Vagina (tissue), 2 donors: Measurements from ENCODE around the gene MASP2. TPM values are rescaled to one million over a fixed set of nuclear protein-coding genes. Genes with fewer than 3 reads are reported as not detected.
"Not testable (repeated sequence)": the region's sequence is repeated elsewhere in the genome, so short reads cannot be mapped to it uniquely, and the experiment has no call there.

Source experiments
- DNase-seq, 2 donors: peaks; one replicate each; pipeline ENCODE4 v3.0.0-alpha.2; 2017; ENCODE audit errors: extremely low spot score in 2 of 2
- H3K27ac ChIP-seq: fragments of 200-600 bp; sonication (generic); one replicate; pipeline ENCODE4 v1.5.1; 2019
- H3K27me3 ChIP-seq: fragments of 200-600 bp; sonication (generic); one replicate; pipeline ENCODE4 v1.5.1; 2019
- H3K36me3 ChIP-seq, 2 donors: fragments of 200-600 bp; sonication (generic); one replicate each; pipeline ENCODE4 v1.5.1; 2017 to 2019
- H3K4me1 ChIP-seq: fragments of 200-600 bp; sonication (generic); one replicate; pipeline ENCODE4 v1.5.1; 2019
- H3K4me3 ChIP-seq, 2 donors: fragments of 200-600 bp; sonication (generic); 1 replicate in 1 of 2; 2 replicates in 1 of 2; pipeline ENCODE4 v1.5.1; 2016 to 2019
- H3K9me3 ChIP-seq: fragments of 200-600 bp; sonication (generic); one replicate; pipeline ENCODE4 v1.5.1; 2019
- CTCF ChIP-seq, 3 experiments: fragments of 450-650 bp in 2 of 3; fragments of 200-600 bp in 1 of 3; sonication (generic) in 1 of 3; IDR thresholded peaks; one replicate each; pipeline ENCODE4 v1.5.1; 2017 to 2019; ENCODE audit warnings: antibody characterized with exemption in 3 of 3, mild to moderate bottlenecking in 2 of 3, moderate library complexity in 2 of 3
- POLR2A ChIP-seq, 2 donors: fragments of 450-650 bp; IDR thresholded peaks; one replicate each; pipeline ENCODE4 v1.6.1; 2017; ENCODE audit warnings: antibody characterized with exemption in 2 of 2, mild to moderate bottlenecking in 2 of 2, moderate library complexity in 2 of 2
- POLR2AphosphoS5 ChIP-seq, 2 donors: sonication (generic); formaldehyde crosslinking; IDR thresholded peaks; one replicate each; pipeline ENCODE4 v1.9.0; 2017; ENCODE audit warnings: antibody characterized with exemption in 2 of 2, mild to moderate bottlenecking in 2 of 2, low read depth in 1 of 2; ENCODE audit not compliant: insufficient read depth in 1 of 2
- intact Hi-C: fragments of 100-400 bp; cut with DNase I; formaldehyde crosslinking; loops from one replicate; pipeline ENCODE4 v1.15.1; 2023
- total RNA-seq: library from RNA; depleted of rRNA; stranded (reverse); fragments of >200 nt; gene quantifications from one replicate; pipeline ENCODE4 v1.2.3, GENCODE V29; 2016

Gene MASP2
- not detected for total RNA-seq

GRCh38 chr1:11046625-11047365 is at the start of gene MASP2:
Gene MASP2 (minus strand): TSS chr1:11047239. CDS start chr1:11047207, 32 bp downstream.
- intact Hi-C loops = no loop called here
- H3K4me1 ChIP-seq = no peaks in the 10 kb centered on the region
- no peak for DNase-seq
- H3K4me3 ChIP-seq = no peak within 1 kb of the TSS
- no peaks in the 10 kb centered on the region for H3K36me3 ChIP-seq
- no peaks in the 10 kb centered on the region for H3K27me3 ChIP-seq
- no peaks in the 10 kb centered on the region for H3K9me3 ChIP-seq
- H3K27ac ChIP-seq = no peak within 1 kb of the TSS
- no peak for TF ChIP-seq POLR2A (IDR thresholded peaks at IDR 0.05)
- no peak for TF ChIP-seq CTCF (IDR thresholded peaks at IDR 0.05)
- no peak for TF ChIP-seq POLR2AphosphoS5 (IDR thresholded peaks at IDR 0.05; ENCODE audit: insufficient read depth in 1 of 2, low read depth in 1 of 2)

- H3K27me3 ChIP-seq, intact Hi-C loops, DNase-seq, H3K9me3 ChIP-seq, H3K4me3 ChIP-seq, H3K4me1 ChIP-seq, H3K27ac ChIP-seq: not testable (repeated sequence)
- H3K36me3 ChIP-seq = peaks cover 3 to 69% of the 10 kb centered on the region in 2 donors
Measured at GRCh38 chr1:11083784-11084183, 36.7 kb upstream of the MASP2 start.

GRCh38 chr1:11080931-11081330 is 33.9 kb upstream of the MASP2 start:
- Histone ChIP-seq H3K27me3 (no peaks in the 10 kb centered on the region), H3K4me1 (no peaks in the 10 kb centered on the region), H3K4me3 (no peak overlapping the region), H3K9me3 (no peaks in the 10 kb centered on the region), H3K36me3 (peaks cover 0 to 68% of the 10 kb centered on the region in 2 donors), H3K27ac (no peak overlapping the region)
- no peak for DNase-seq
- no peak for TF ChIP-seq POLR2A (IDR thresholded peaks at IDR 0.05)
- TF ChIP-seq CTCF (IDR thresholded peaks at IDR 0.05) = no peak
- TF ChIP-seq POLR2AphosphoS5 (IDR thresholded peaks at IDR 0.05; ENCODE audit: insufficient read depth in 1 of 2, low read depth in 1 of 2) = no peak
- intact Hi-C loops = no loop called here

- Histone ChIP-seq H3K4me1 (no peaks in the 10 kb centered on the region), H3K36me3 (peaks cover 0 to 90% of the 10 kb centered on the region in 2 donors), H3K9me3 (no peaks in the 10 kb centered on the region), H3K27me3 (no peaks in the 10 kb centered on the region), H3K4me3 (no peak overlapping the region), H3K27ac (no peak overlapping the region)
- no peak for DNase-seq
- no peak for TF ChIP-seq CTCF (IDR thresholded peaks at IDR 0.05)
- intact Hi-C loops = no loop called here
Measured at GRCh38 chr1:11078631-11079030, 31.6 kb upstream of the MASP2 start.

GRCh38 chr1:11073398-11073797 is 26.4 kb upstream of the MASP2 start:
- intact Hi-C loops, H3K9me3 ChIP-seq, H3K4me1 ChIP-seq, H3K27me3 ChIP-seq, H3K4me3 ChIP-seq, DNase-seq, H3K27ac ChIP-seq: not testable (repeated sequence)
- H3K36me3 ChIP-seq = peaks cover 0 to 93% of the 10 kb centered on the region in 2 donors

- no peak overlapping the region for H3K27ac ChIP-seq
- intact Hi-C loops = no loop called here
- DNase-seq = no peak
- no peaks in the 10 kb centered on the region for H3K27me3 ChIP-seq
- no peaks in the 10 kb centered on the region for H3K9me3 ChIP-seq
- TF ChIP-seq POLR2A (IDR thresholded peaks at IDR 0.05) = no peak
- no peak for TF ChIP-seq POLR2AphosphoS5 (IDR thresholded peaks at IDR 0.05; ENCODE audit: insufficient read depth in 1 of 2, low read depth in 1 of 2)
- TF ChIP-seq CTCF (IDR thresholded peaks at IDR 0.05) = no peak
- no peaks in the 10 kb centered on the region for H3K4me1 ChIP-seq
- peaks cover 0 to 96% of the 10 kb centered on the region in 2 donors for H3K36me3 ChIP-seq
- H3K4me3 ChIP-seq = no peak overlapping the region
Measured at GRCh38 chr1:11072216-11072917, 25.3 kb upstream of the MASP2 start.
